Activated CD4-positive, alpha-beta memory T cell treated with anti-CD3 and anti-CD28 coated beads, Interleukin-2, amount 10 ng/mL, durations not matched to agents 7 days and 5 days (primary cell): ENCODE results near the gene ATP1B1. TPM values are rescaled to one million over a fixed set of nuclear protein-coding genes. Genes with fewer than 3 reads are reported as not detected.

Experiments used
- CTCF ChIA-PET: fragments of 350-600 bp; sonication (Branson Sonifier 250); formaldehyde crosslinking; loops from one replicate; lab custom pipeline; 2021; ENCODE audit warnings: antibody characterized with exemption, inconsistent platforms; lab: Charles Lee
- POLR2A ChIA-PET: fragments of 350-600 bp; sonication (Branson Sonifier 250); formaldehyde crosslinking; loops from one replicate; lab custom pipeline; 2021; ENCODE audit warnings: antibody characterized with exemption; lab: Charles Lee
- DNase-seq: peaks from one replicate; pipeline ENCODE4 v3.0.0-alpha.2; 2020
- H3K27ac Mint-ChIP-seq: one replicate; pipeline ENCODE4 v1.8.0; 2021; ENCODE audit warnings: mild to moderate bottlenecking, mixed read lengths
- H3K27me3 Mint-ChIP-seq: one replicate; pipeline ENCODE4 v1.8.0; 2021; ENCODE audit warnings: mixed read lengths
- H3K36me3 Mint-ChIP-seq: one replicate; pipeline ENCODE4 v1.8.0; 2021; ENCODE audit warnings: low read depth, mixed read lengths
- H3K4me1 Mint-ChIP-seq: one replicate; pipeline ENCODE4 v1.8.0; 2021; ENCODE audit warnings: mixed read lengths
- H3K4me3 Mint-ChIP-seq: one replicate; pipeline ENCODE4 v1.8.0; 2021; ENCODE audit warnings: mild to moderate bottlenecking, mixed read lengths
- H3K9me3 Mint-ChIP-seq: one replicate; pipeline ENCODE4 v1.8.0; 2021; ENCODE audit warnings: mixed read lengths
- total RNA-seq, 2 experiments: library from RNA; stranded (reverse); gene quantifications; one replicate each; pipeline ENCODE4 v1.2.3, GENCODE V29; 2021

Gene ATP1B1
- total RNA-seq = 1 to 10 TPM; 3.1 to 3.5 TPM

GRCh38 chr1:169106095-169106920 lies at the start of gene ATP1B1:
Gene ATP1B1 (plus strand): TSS chr1:169106690. CDS start chr1:169106830, 140 bp downstream.
- peak; percentile 84 for DNase-seq
- Mint-ChIP-seq H3K36me3 (no peaks in the 10 kb centered on the region), H3K27ac (peak within 1 kb of the TSS; percentile 52), H3K4me3 (peak within 1 kb of the TSS; percentile 83), H3K4me1 (peaks cover 34% of the 10 kb centered on the region), H3K9me3 (no peaks in the 10 kb centered on the region), H3K27me3 (peaks cover 20% of the 10 kb centered on the region)
- POLR2A ChIA-PET = no interaction called here
- CTCF ChIA-PET = interaction anchor here (2.1 kb wide), 1 partner anchor 763 kb away, joined by 5 read pairs; no protein-coding TSS in a partner anchor

GRCh38 chr1:169059421-169059820 lies 47.1 kb upstream of the ATP1B1 start:
- Mint-ChIP-seq H3K27me3 (peaks cover 9% of the 10 kb centered on the region), H3K27ac (no peak overlapping the region), H3K4me3 (no peak overlapping the region), H3K9me3 (peaks cover 8% of the 10 kb centered on the region), H3K36me3 (no peaks in the 10 kb centered on the region), H3K4me1 (peaks cover 5% of the 10 kb centered on the region)
- POLR2A ChIA-PET = no interaction called here
- no peak for DNase-seq
- CTCF ChIA-PET = no interaction called here

GRCh38 chr1:169060043-169060722 lies 46.3 kb upstream of the ATP1B1 start:
- Mint-ChIP-seq H3K9me3 (peaks cover 8% of the 10 kb centered on the region), H3K36me3 (no peaks in the 10 kb centered on the region), H3K4me3 (no peak overlapping the region), H3K4me1 (peaks cover 5% of the 10 kb centered on the region), H3K27me3 (peaks cover 7% of the 10 kb centered on the region), H3K27ac (no peak overlapping the region)
- CTCF ChIA-PET = no interaction called here
- DNase-seq = no peak
- POLR2A ChIA-PET = no interaction called here

- Mint-ChIP-seq H3K4me1 (peaks cover 5% of the 10 kb centered on the region), H3K36me3 (no peaks in the 10 kb centered on the region), H3K27me3 (peaks cover 7% of the 10 kb centered on the region), H3K4me3 (no peak overlapping the region), H3K9me3 (peaks cover 8% of the 10 kb centered on the region), H3K27ac (no peak overlapping the region)
- POLR2A ChIA-PET = no interaction called here
- no peak for DNase-seq
- CTCF ChIA-PET = interaction anchor here (0.5 kb wide), 1 partner anchor 772 kb away, joined by 5 read pairs; no protein-coding TSS in a partner anchor
These were observed 45.4 kb upstream of the ATP1B1 start for GRCh38 chr1:169060919-169061639.

DNA sequence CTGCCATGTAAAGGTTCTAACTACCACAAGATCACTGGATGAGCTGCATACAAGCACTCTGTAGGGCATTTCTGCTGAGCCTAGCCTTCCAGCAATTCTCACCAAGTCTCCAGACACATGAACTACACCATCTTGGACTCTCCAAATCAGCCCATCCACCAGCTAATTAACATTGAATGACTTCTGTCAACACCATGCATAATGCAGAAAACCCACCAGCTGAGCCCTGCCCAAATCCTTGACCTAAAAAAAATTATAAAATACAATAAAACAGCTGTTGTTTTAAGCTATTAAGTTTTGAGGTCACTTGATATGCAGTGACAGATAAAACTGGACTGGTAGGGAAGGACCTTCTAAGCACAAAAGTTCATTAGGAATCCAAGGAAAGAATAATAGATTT lies 44.3 kb upstream of the ATP1B1 start:
- POLR2A ChIA-PET = no interaction called here
- Mint-ChIP-seq H3K9me3 (peaks cover 11% of the 10 kb centered on the region), H3K27ac (no peak overlapping the region), H3K27me3 (peaks cover 5% of the 10 kb centered on the region), H3K36me3 (no peaks in the 10 kb centered on the region), H3K4me3 (no peak overlapping the region), H3K4me1 (peaks cover 5% of the 10 kb centered on the region)
- CTCF ChIA-PET = no interaction called here
- DNase-seq = no peak

- DNase-seq = no peak
- ChIA-PET POLR2A (no interaction called here), CTCF (no interaction called here)
- peaks cover 10% of the 10 kb centered on the region for H3K9me3 Mint-ChIP-seq
- H3K27me3 Mint-ChIP-seq = peaks cover 5% of the 10 kb centered on the region
- no peaks in the 10 kb centered on the region for H3K36me3 Mint-ChIP-seq
- no peak overlapping the region for H3K4me3 Mint-ChIP-seq
- H3K27ac Mint-ChIP-seq = no peak overlapping the region
- peaks cover 5% of the 10 kb centered on the region for H3K4me1 Mint-ChIP-seq
These were observed 42.4 kb upstream of the ATP1B1 start for GRCh38 chr1:169064103-169064502.

DNA sequence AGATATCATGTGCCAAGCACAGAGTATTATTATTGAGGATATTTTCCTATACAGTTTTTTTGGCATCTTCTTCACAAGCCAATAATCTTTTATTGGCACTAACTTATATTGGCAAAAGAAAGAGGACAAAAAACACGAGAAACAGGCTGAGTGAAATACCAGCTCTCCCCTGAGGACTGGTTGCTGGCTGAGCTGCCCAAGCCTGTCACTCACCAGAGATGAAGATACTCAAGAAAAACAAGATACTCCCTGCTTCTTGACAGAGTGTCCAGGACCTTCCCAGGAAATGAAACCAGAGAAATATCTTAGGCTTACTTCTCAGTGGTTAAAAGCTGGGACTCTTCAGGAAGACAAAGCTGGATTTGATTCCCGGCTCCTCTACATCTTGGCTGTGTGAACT lies 35.9 kb upstream of the ATP1B1 start:
- DNase-seq = no peak
- Mint-ChIP-seq H3K36me3 (no peaks in the 10 kb centered on the region), H3K9me3 (peaks cover 4% of the 10 kb centered on the region), H3K4me1 (no peaks in the 10 kb centered on the region), H3K27me3 (peaks cover 3% of the 10 kb centered on the region), H3K27ac (no peak overlapping the region), H3K4me3 (no peak overlapping the region)
- ChIA-PET CTCF (no interaction called here), POLR2A (no interaction called here)

GRCh38 chr1:169070958-169071357 lies 35.5 kb upstream of the ATP1B1 start:
- Mint-ChIP-seq H3K4me1 (no peaks in the 10 kb centered on the region), H3K36me3 (no peaks in the 10 kb centered on the region), H3K4me3 (no peak overlapping the region), H3K9me3 (peaks cover 4% of the 10 kb centered on the region), H3K27ac (no peak overlapping the region), H3K27me3 (peaks cover 3% of the 10 kb centered on the region)
- ChIA-PET CTCF (no interaction called here), POLR2A (no interaction called here)
- DNase-seq = no peak

DNA sequence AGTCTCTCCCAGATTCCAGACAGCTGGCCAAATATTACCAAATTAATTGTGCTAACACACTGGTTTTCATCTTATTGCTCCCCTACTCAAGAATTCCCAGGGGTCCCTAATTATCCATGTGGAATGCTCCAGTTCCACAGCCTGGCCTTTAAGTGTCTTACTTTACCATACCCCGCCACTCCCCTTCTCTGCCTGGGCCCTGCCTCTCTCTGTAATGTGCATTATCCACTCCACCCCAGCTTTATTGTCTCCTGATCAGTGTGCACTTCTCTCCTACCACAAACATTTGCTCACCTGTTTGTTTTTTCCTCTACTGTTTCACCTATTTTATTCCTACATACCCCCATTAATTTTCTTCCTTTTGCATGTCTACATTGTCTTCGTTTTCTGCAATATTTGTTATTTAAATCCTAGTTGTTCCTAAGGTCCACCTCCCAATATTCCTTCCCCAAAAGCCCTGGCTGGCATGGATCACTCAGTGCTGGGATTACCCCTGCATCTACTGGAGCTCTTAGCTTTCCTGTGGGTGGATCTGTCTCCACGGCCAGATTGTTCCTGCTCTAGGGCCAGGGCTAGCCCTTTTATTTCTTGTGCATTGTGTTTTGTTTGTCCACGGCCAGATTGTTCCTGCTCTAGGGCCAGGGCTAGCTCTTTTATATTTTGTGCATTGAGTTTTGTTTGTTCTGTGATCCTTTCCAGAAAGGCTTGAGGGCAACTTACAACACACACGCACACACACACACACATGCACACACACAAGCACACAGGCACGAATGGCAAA lies 33.4 kb upstream of the ATP1B1 start:
- CTCF ChIA-PET = interaction anchor here (0.6 kb wide), 1 partner anchor 438 kb away, joined by 4 read pairs; no protein-coding TSS in a partner anchor
- Mint-ChIP-seq H3K27me3 (peaks cover 3% of the 10 kb centered on the region), H3K27ac (no peak overlapping the region), H3K9me3 (no peaks in the 10 kb centered on the region), H3K4me1 (no peaks in the 10 kb centered on the region), H3K36me3 (no peaks in the 10 kb centered on the region), H3K4me3 (no peak overlapping the region)
- POLR2A ChIA-PET = no interaction called here
- DNase-seq = no peak

GRCh38 chr1:169078163-169078883 lies 28.2 kb upstream of the ATP1B1 start:
- H3K36me3 Mint-ChIP-seq = no peaks in the 10 kb centered on the region
- no peak overlapping the region for H3K4me3 Mint-ChIP-seq
- no peaks in the 10 kb centered on the region for H3K9me3 Mint-ChIP-seq
- POLR2A ChIA-PET = no interaction called here
- DNase-seq = no peak
- CTCF ChIA-PET = interaction anchor here (0.9 kb wide), 1 partner anchor 735 kb away, joined by 3 read pairs; no protein-coding TSS in a partner anchor
- peaks cover 3% of the 10 kb centered on the region for H3K27me3 Mint-ChIP-seq
- no peak overlapping the region for H3K27ac Mint-ChIP-seq
- no peaks in the 10 kb centered on the region for H3K4me1 Mint-ChIP-seq

- ChIA-PET POLR2A (no interaction called here), CTCF (no interaction called here)
- no peaks in the 10 kb centered on the region for H3K36me3 Mint-ChIP-seq
- no peaks in the 10 kb centered on the region for H3K27me3 Mint-ChIP-seq
- H3K9me3 Mint-ChIP-seq = no peaks in the 10 kb centered on the region
- DNase-seq = no peak
- H3K4me3 Mint-ChIP-seq = no peak overlapping the region
- no peaks in the 10 kb centered on the region for H3K4me1 Mint-ChIP-seq
- no peak overlapping the region for H3K27ac Mint-ChIP-seq
These were observed 24.9 kb upstream of the ATP1B1 start for GRCh38 chr1:169081503-169082123.

- no peak overlapping the region for H3K27ac Mint-ChIP-seq
- H3K36me3 Mint-ChIP-seq = no peaks in the 10 kb centered on the region
- no peaks in the 10 kb centered on the region for H3K9me3 Mint-ChIP-seq
- no peak overlapping the region for H3K4me3 Mint-ChIP-seq
- ChIA-PET POLR2A (no interaction called here), CTCF (no interaction called here)
- no peaks in the 10 kb centered on the region for H3K27me3 Mint-ChIP-seq
- peaks cover 4% of the 10 kb centered on the region for H3K4me1 Mint-ChIP-seq
- DNase-seq = no peak
These were observed 20.6 kb upstream of the ATP1B1 start for GRCh38 chr1:169085911-169086310.
